Body of pancreas (tissue), 4 donors: ENCODE results near the gene ACKR3. TPM values are rescaled to one million over a fixed set of nuclear protein-coding genes. Genes with fewer than 3 reads are reported as not detected.

ENCODE experiments used
- ATAC-seq: fragments of 150-250 bp; one replicate; pipeline ENCODE4 v1.9.1; 2016
- DNase-seq, 4 donors: peaks; one replicate each; pipeline ENCODE4 v3.0.0-alpha.2; 2019
- H3K27ac ChIP-seq, 4 donors: fragments of 200-600 bp; sonication (generic); 1 replicate in 3 of 4; 2 replicates in 1 of 4; pipeline versions ENCODE4 v1.5.1 to v1.6.1; 2016 to 2019; ENCODE audit warnings: mild to moderate bottlenecking in 1 of 4, mixed read lengths in 1 of 4, moderate library complexity in 1 of 4
- H3K27me3 ChIP-seq, 2 donors: fragments of 200-600 bp; sonication (generic); one replicate each; pipeline ENCODE4 v1.6.0; 2016; ENCODE audit warnings: mild to moderate bottlenecking in 1 of 2
- H3K36me3 ChIP-seq, 2 donors: fragments of 200-600 bp; sonication (generic); replicated peaks in 1 of 2; 2 replicates each; pipeline ENCODE4 v1.5.1; 2016; ENCODE audit warnings: low read depth in 2 of 2; ENCODE audit not compliant: insufficient read depth in 1 of 2
- H3K4me1 ChIP-seq: fragments of 200-600 bp; sonication (generic); one replicate; pipeline ENCODE4 v1.6.0; 2016
- H3K4me3 ChIP-seq, 2 donors: fragments of 200-600 bp; sonication (generic); 1 replicate in 1 of 2; 2 replicates in 1 of 2; pipeline ENCODE4 v1.5.1; 2016 to 2019
- H3K9me3 ChIP-seq, 3 donors: fragments of 200-600 bp; sonication (generic); 1 replicate in 2 of 3; 2 replicates in 1 of 3; pipeline ENCODE4 v1.5.1; 2016
- CTCF ChIP-seq, 7 experiments: fragments of 450-650 bp in 4 of 7; fragments of 200-600 bp in 3 of 7; sonication (generic) in 3 of 7; IDR thresholded peaks; one replicate each; pipeline ENCODE4 v1.5.1; 2016 to 2019; ENCODE audit warnings: antibody characterized with exemption in 7 of 7
- POLR2A ChIP-seq, 3 donors: fragments of 450-650 bp; IDR thresholded peaks; one replicate each; pipeline ENCODE4 v1.6.1; 2016; ENCODE audit warnings: antibody characterized with exemption in 3 of 3, mild to moderate bottlenecking in 2 of 3
- WGBS, 2 donors: methylation state at CpG; one replicate each; pipeline ENCODE4 v1.1.5; 2017; 5-methylcytosine and 5-hydroxymethylcytosine counted together
- intact Hi-C: fragments of 100-400 bp; cut with DNase I; formaldehyde crosslinking; loops from one replicate; pipeline ENCODE4 v1.15.1; 2023
- total RNA-seq, 2 donors: library from RNA; depleted of rRNA; stranded (reverse); fragments of >200 nt; gene quantifications; one replicate each; pipeline ENCODE4 v1.1.0, GENCODE V29; 2016

Gene ACKR3
- total RNA-seq, 2 donors from 2014 or later, result 10.4 to 18.1 TPM

- Histone ChIP-seq H3K4me1 (no peaks in the 10 kb centered on the region), H3K4me3 (no peak overlapping the region), H3K27me3 (no peaks in the 10 kb centered on the region), H3K27ac (no peak overlapping the region), H3K9me3 (no peaks in the 10 kb centered on the region), H3K36me3 (no peaks in the 10 kb centered on the region)
- TF ChIP-seq CTCF (IDR thresholded peaks at IDR 0.05), result no peak
- TF ChIP-seq POLR2A (IDR thresholded peaks at IDR 0.05), result no peak
- intact Hi-C loops, result no loop called here
- no peak for ATAC-seq
- DNase-seq, result no peak
- WGBS, 2 donors, result 73 to 76% methylated on average over 4 of the region's 4 CpGs
Measured at GRCh38 chr2:236541008-236541562, 28.5 kb upstream of the ACKR3 start.

- DNase-seq, result no peak
- Histone ChIP-seq H3K4me1 (no peaks in the 10 kb centered on the region), H3K36me3 (no peaks in the 10 kb centered on the region), H3K4me3 (no peak overlapping the region), H3K9me3 (no peaks in the 10 kb centered on the region), H3K27me3 (no peaks in the 10 kb centered on the region), H3K27ac (no peak overlapping the region)
- no peak for TF ChIP-seq POLR2A (IDR thresholded peaks at IDR 0.05)
- TF ChIP-seq CTCF (IDR thresholded peaks at IDR 0.05), result no peak
- 86 to 92% methylated on average over 13 of the region's 13 CpGs for WGBS, 2 donors
- ATAC-seq, result no peak
- intact Hi-C loops, result no loop called here
Measured at GRCh38 chr2:236544362-236544761, 25.3 kb upstream of the ACKR3 start.

- no peak for DNase-seq
- ATAC-seq, result no peak
- H3K27ac ChIP-seq, result no peak overlapping the region
- no peaks in the 10 kb centered on the region for H3K4me1 ChIP-seq
- no peaks in the 10 kb centered on the region for H3K9me3 ChIP-seq
- WGBS, 2 donors, result 71 to 89% methylated on average over 11 of the region's 11 CpGs
- intact Hi-C loops, result no loop called here
- no peaks in the 10 kb centered on the region for H3K27me3 ChIP-seq
- TF ChIP-seq CTCF (IDR thresholded peaks at IDR 0.05) (no peak), POLR2A (IDR thresholded peaks at IDR 0.05) (no peak)
- H3K36me3 ChIP-seq, result no peaks in the 10 kb centered on the region
- H3K4me3 ChIP-seq, result no peak overlapping the region
Measured at GRCh38 chr2:236545248-236545658, 24.4 kb upstream of the ACKR3 start.

GRCh38 chr2:236545814-236546480 is 23.7 kb upstream of the ACKR3 start:
- no peaks in the 10 kb centered on the region for H3K4me1 ChIP-seq
- intact Hi-C loops, result no loop called here
- no peak for TF ChIP-seq CTCF (IDR thresholded peaks at IDR 0.05)
- TF ChIP-seq POLR2A (IDR thresholded peaks at IDR 0.05), result no peak
- 72 to 77% methylated on average over 13 of the region's 13 CpGs for WGBS, 2 donors
- H3K36me3 ChIP-seq, result no peaks in the 10 kb centered on the region
- DNase-seq (no peak), ATAC-seq (no peak)
- no peaks in the 10 kb centered on the region for H3K9me3 ChIP-seq
- no peak overlapping the region for H3K4me3 ChIP-seq
- no peaks in the 10 kb centered on the region for H3K27me3 ChIP-seq
- no peak overlapping the region for H3K27ac ChIP-seq

- Histone ChIP-seq H3K36me3 (no peaks in the 10 kb centered on the region), H3K9me3 (no peaks in the 10 kb centered on the region), H3K27ac (no peak overlapping the region), H3K27me3 (no peaks in the 10 kb centered on the region), H3K4me1 (no peaks in the 10 kb centered on the region), H3K4me3 (no peak overlapping the region)
- TF ChIP-seq CTCF (IDR thresholded peaks at IDR 0.05), result no peak
- TF ChIP-seq POLR2A (IDR thresholded peaks at IDR 0.05), result no peak
- ATAC-seq (no peak), DNase-seq (no peak)
- WGBS, 2 donors, result 72 to 73% methylated on average over 6 to 7 of the region's 7 CpGs
- intact Hi-C loops, result no loop called here
Measured at GRCh38 chr2:236546561-236547002, 23.0 kb upstream of the ACKR3 start.
